GM12891 (cell line): ENCODE measurements around the gene MED13L.

ENCODE experiments used
- DNase-seq: peaks from one replicate; pipeline ENCODE4 v3.0.0; 2011; ENCODE audit warnings: low spot score; ENCODE audit not compliant: insufficient read length
- FAIRE-seq: peaks from 2 replicates; lab custom pipeline; 2011; peaks lifted over from hg19 to GRCh38; lab: Jason Lieb, UNC
- PAX5 ChIP-seq: IDR thresholded peaks from 2 replicates; pipeline ENCODE4 v1.6.1; 2011; ENCODE audit warnings: low read length, moderate library complexity, mild to moderate bottlenecking; ENCODE audit not compliant: insufficient read depth, severe bottlenecking
- POLR2A ChIP-seq: IDR thresholded peaks from 2 replicates; pipeline ENCODE4 v1.6.1; 2011; ENCODE audit warnings: low read depth, low read length, control low read depth
- POLR2AphosphoS5 ChIP-seq: IDR thresholded peaks from 2 replicates; pipeline ENCODE4 v1.6.1; 2011; ENCODE audit warnings: low read depth, low read length, control low read depth
- POU2F2 ChIP-seq: IDR thresholded peaks from 2 replicates; pipeline ENCODE4 v1.6.1; 2011; ENCODE audit warnings: low read depth, mild to moderate bottlenecking, control low read depth, low read length, moderate library complexity
- SPI1 ChIP-seq: IDR thresholded peaks from 2 replicates; pipeline ENCODE4 v1.6.1; 2011; ENCODE audit warnings: low read depth, low read length, control low read depth
- TAF1 ChIP-seq: IDR thresholded peaks from 2 replicates; pipeline ENCODE4 v1.6.1; 2011; ENCODE audit warnings: low read depth, low read length, control low read depth

Gene MED13L

DNA sequence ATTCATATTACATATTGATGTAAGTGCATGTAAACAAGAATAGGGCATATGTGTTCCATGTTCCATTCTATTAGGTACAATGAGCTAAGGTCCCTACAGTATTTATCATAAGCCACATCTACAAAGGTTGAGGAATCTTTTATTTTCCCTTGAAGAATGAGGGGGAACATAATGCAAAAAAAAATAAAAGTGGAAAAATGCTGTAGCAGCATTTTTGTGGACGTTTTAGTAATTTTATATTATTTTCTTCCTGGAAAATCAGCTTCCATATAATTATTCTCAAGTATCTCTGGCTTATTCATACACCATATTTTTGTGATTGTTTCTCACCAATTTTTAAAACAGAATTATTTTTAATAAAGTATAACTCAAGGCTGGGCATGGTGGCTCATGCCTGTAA, 148.7 kb downstream of the MED13L start:
- DNase-seq (no peak), FAIRE-seq (no peak)
- TF ChIP-seq SPI1, result no peak
- no peak for TF ChIP-seq POLR2AphosphoS5
- TF ChIP-seq PAX5, result no peak
- no peak for TF ChIP-seq POLR2A
- no peak for TF ChIP-seq POU2F2
- no peak for TF ChIP-seq TAF1

GRCh38 chr12:116127859-116128258, 149.6 kb downstream of the MED13L start:
- FAIRE-seq (peak; percentile 13), DNase-seq (no peak)
- no peak for TF ChIP-seq SPI1
- no peak for TF ChIP-seq POLR2A
- TF ChIP-seq POU2F2, result no peak
- no peak for TF ChIP-seq PAX5
- no peak for TF ChIP-seq TAF1
- no peak for TF ChIP-seq POLR2AphosphoS5

DNA sequence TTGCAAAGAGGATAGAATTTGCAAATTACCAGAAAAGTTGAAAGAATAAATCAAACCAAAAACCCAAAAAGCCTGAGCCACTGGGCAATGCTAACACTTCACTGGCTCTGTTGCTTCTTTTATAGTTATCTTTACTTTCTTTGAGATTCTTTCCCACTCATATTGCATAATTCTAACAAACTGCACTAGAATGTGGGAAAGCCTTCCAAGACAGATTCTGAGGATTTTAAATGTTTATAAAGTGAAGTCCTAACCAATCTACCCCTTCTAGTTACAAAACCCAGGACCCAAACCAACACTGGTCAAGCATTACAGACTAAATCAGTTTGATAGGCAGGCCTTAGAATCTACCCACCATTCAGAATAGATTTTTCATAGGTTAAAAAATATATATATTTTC, 150.9 kb downstream of the MED13L start:
- no peak for TF ChIP-seq TAF1
- no peak for TF ChIP-seq SPI1
- no peak for TF ChIP-seq PAX5
- no peak for TF ChIP-seq POLR2A
- TF ChIP-seq POU2F2, result no peak
- TF ChIP-seq POLR2AphosphoS5, result no peak
- DNase-seq (no peak), FAIRE-seq (no peak)

GRCh38 chr12:116125956-116126566, 151.4 kb downstream of the MED13L start:
- no peak for DNase-seq
- FAIRE-seq, result peak; percentile 16
- TF ChIP-seq SPI1, result no peak
- TF ChIP-seq TAF1, result no peak
- no peak for TF ChIP-seq POU2F2
- no peak for TF ChIP-seq POLR2AphosphoS5
- TF ChIP-seq POLR2A, result no peak
- TF ChIP-seq PAX5, result no peak

GRCh38 chr12:116125084-116125483, 152.4 kb downstream of the MED13L start:
- FAIRE-seq (no peak), DNase-seq (no peak)
- TF ChIP-seq SPI1 (no peak), POLR2A (no peak)

- TF ChIP-seq TAF1 (no peak), POU2F2 (peak; percentile 57), POLR2AphosphoS5 (no peak)
- peak; percentile 24 for DNase-seq
- FAIRE-seq, result peak; percentile 95
Observed at GRCh38 chr12:116123451-116124258, 153.8 kb downstream of the MED13L start.

DNA sequence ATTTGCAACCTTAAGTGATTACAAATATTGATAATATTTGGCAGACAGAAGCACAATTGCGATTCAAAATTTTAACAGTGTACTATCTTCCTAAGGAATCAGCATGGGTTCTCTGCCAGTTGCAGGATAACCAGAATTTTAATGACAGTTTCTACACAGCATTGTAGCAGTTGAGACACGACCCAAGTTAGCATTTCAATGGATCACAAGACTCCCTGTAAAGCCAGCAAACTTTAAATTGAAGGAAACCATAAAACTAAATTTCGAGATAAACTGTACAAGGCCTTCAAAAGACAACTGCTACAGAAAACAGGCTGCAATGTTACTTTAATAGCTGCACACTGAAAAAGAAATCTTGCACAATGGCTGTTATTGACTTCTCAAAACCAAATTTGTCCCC, 154.9 kb downstream of the MED13L start:
- TF ChIP-seq PAX5 (no peak), POU2F2 (no peak), SPI1 (no peak), POLR2AphosphoS5 (no peak), POLR2A (no peak)
- FAIRE-seq (no peak), DNase-seq (no peak)

GRCh38 chr12:116121453-116121871, 156.0 kb downstream of the MED13L start:
- no peak for DNase-seq
- FAIRE-seq, result no peak
- TF ChIP-seq TAF1 (no peak), POU2F2 (no peak), PAX5 (no peak), SPI1 (no peak), POLR2AphosphoS5 (no peak), POLR2A (no peak)

GRCh38 chr12:116116650-116117424, 160.7 kb downstream of the MED13L start:
- DNase-seq, result no peak
- no peak for FAIRE-seq
- TF ChIP-seq TAF1, result no peak
- no peak for TF ChIP-seq SPI1
- TF ChIP-seq POLR2A, result no peak
- no peak for TF ChIP-seq POU2F2
- no peak for TF ChIP-seq POLR2AphosphoS5
- TF ChIP-seq PAX5, result no peak
